K562 (cell line): ENCODE measurements around the gene BTF3L4. TPM values are rescaled to one million over a fixed set of nuclear protein-coding genes. Genes with fewer than 3 reads are reported as not detected.

Experiments used
- ARID3B ChIP-seq: fragments of 250-450 bp; sonication (Bioruptor Pico); IDR thresholded peaks from 2 replicates; pipeline ENCODE4 v1.4.0; 2020; ENCODE audit warnings: borderline replicate concordance
- BHLHE40 ChIP-seq: IDR thresholded peaks from 2 replicates; pipeline ENCODE4 v1.6.1; 2011; ENCODE audit warnings: low read length, improper control_type of control experiment
- CTCF ChIP-seq, 3 experiments: IDR thresholded peaks in 2 of 3; conservative IDR thresholded peaks in 1 of 3; 2 replicates each; pipeline ENCODE4 v1.5.1; 2011 to 2012; ENCODE audit warnings: low read length in 3 of 3, mild to moderate bottlenecking in 3 of 3, control low read depth in 2 of 3, improper control_type of control experiment in 1 of 3, inconsistent platforms in 1 of 3, low read depth in 1 of 3, mixed read lengths in 1 of 3, moderate library complexity in 1 of 3; ENCODE audit not compliant: insufficient read depth in 2 of 3
- CUX1 ChIP-seq: fragments of 200-800 bp; sonication (Bioruptor generic); IDR thresholded peaks from 2 replicates; pipeline ENCODE4 v1.6.1; 2016; ENCODE audit warnings: missing genetic modification characterization, missing compliant biosample characterization
- EP400 ChIP-seq: fragments of 450-650 bp; IDR thresholded peaks from 2 replicates; pipeline ENCODE4 v1.6.1; 2017; ENCODE audit warnings: antibody characterized with exemption, mild to moderate bottlenecking, moderate library complexity
- FOXJ3 ChIP-seq: sonication (generic); formaldehyde crosslinking; IDR thresholded peaks from 2 replicates; pipeline ENCODE4 v1.4.0; 2020; ENCODE audit warnings: mild to moderate bottlenecking, missing genetic modification reagents
- HDAC3 ChIP-seq: fragments of 450-650 bp; IDR thresholded peaks from 2 replicates; pipeline ENCODE4 v1.6.1; 2018; ENCODE audit warnings: borderline replicate concordance, mild to moderate bottlenecking, moderate library complexity; ENCODE audit not compliant: partially characterized antibody
- MTA1 ChIP-seq: fragments of 450-650 bp; IDR thresholded peaks from 2 replicates; pipeline ENCODE4 v1.6.1; 2017; ENCODE audit warnings: borderline replicate concordance
- NCOA2 ChIP-seq, 2 experiments: fragments of 450-650 bp; IDR thresholded peaks; 2 replicates each; pipeline ENCODE4 v1.6.1; 2018; ENCODE audit warnings: mild to moderate bottlenecking in 2 of 2, moderate library complexity in 1 of 2; ENCODE audit not compliant: partially characterized antibody in 2 of 2
- POLR2B ChIP-seq: fragments of 450-650 bp; IDR thresholded peaks from 2 replicates; pipeline ENCODE4 v1.6.1; 2018; ENCODE audit warnings: low read depth; ENCODE audit not compliant: partially characterized antibody
- RBM15 ChIP-seq: fragments of 200-400 bp; formaldehyde crosslinking; IDR thresholded peaks from 2 replicates; pipeline ENCODE4 v1.6.1; 2018; ENCODE audit warnings: mild to moderate bottlenecking, low read length, moderate library complexity; ENCODE audit not compliant: insufficient read depth
- SPI1 ChIP-seq: IDR thresholded peaks from 2 replicates; pipeline ENCODE4 v1.6.1; 2011; ENCODE audit warnings: low read depth, low read length, control low read depth, borderline replicate concordance
- SRSF7 ChIP-seq: fragments of 200-400 bp; formaldehyde crosslinking; optimal IDR thresholded peaks from 2 replicates; pipeline ENCODE3; 2017; ENCODE audit warnings: mild to moderate bottlenecking, low read depth, low read length
- ZNF512 ChIP-seq: IDR thresholded peaks from 2 replicates; pipeline ENCODE4 v1.6.1; 2016; ENCODE audit warnings: missing genetic modification characterization, missing compliant biosample characterization
- ZNF589 ChIP-seq: fragments of 200-800 bp; sonication (Bioruptor generic); IDR thresholded peaks from 2 replicates; pipeline ENCODE4 v1.6.1; 2016; ENCODE audit warnings: low read depth, missing genetic modification characterization, missing compliant biosample characterization
- ZNF79 ChIP-seq: fragments of 250-450 bp; sonication (Bioruptor Pico); IDR thresholded peaks from 2 replicates; pipeline ENCODE4 v1.4.0; 2020; ENCODE audit warnings: low read depth, mild to moderate bottlenecking, moderate library complexity
- polyA plus RNA-seq, 8 experiments: library from polyadenylated mRNA; depleted of rRNA in 4 of 8; stranded (reverse) in 5 of 8; unstranded in 3 of 8; fragments of >200 nt; fragmentation: Nextera tagmentation in 2 of 8; fragmentation: Illumina TruSeq in 1 of 8; extraction: Ambion mirVana in 2 of 8; extraction: Trizol in 1 of 8; gene quantifications; 2 replicates each; pipeline versions ENCODE4 v1.2.1 to v1.2.3, GENCODE V29; 2011 to 2014; ENCODE audit warnings: inconsistent platforms in 1 of 8, missing spikeins in 1 of 8
- total RNA-seq, 7 experiments: library from RNA; depleted of rRNA in 6 of 7; stranded (reverse); fragments of >200 nt in 6 of 7; fragmentation: Illumina TruSeq in 2 of 7; extraction: Trizol in 2 of 7; gene quantifications; 2 replicates each; pipeline versions ENCODE4 v1.2.1 to v1.2.3, GENCODE V29; 2011 to 2021; ENCODE audit warnings: low replicate concordance in 1 of 7

The BTF3L4 gene
- total and polyA plus RNA-seq, 9 of the 15 experiments (the other 6 are each of a cell fraction or from before 2014, with no cell fraction given), result 40.1 to 106 (median 88.8) TPM

- TF ChIP-seq ZNF589 (CRISPR knock-in tag) (peak; percentile 9; the same call in 1 of the 2 replicates), ARID3B (CRISPR knock-in tag) (no peak), RBM15 (0 out of 2 replicates have a peak, but pooled peaks have one; percentile 35), CTCF (IDR thresholded peaks at IDR 0.05 in 2 of 3, conservative IDR thresholded peaks at IDR 0.05 in 1 of 3; ENCODE audit: insufficient read depth in 2 of 3, low read depth in 1 of 3, low read length in 3 of 3) (peak in 1 of 3 experiments; percentile 20; a peak in 1 of 6 replicates), NCOA2 (IDR thresholded peaks at IDR 0.05; ENCODE audit: partially characterized antibody in 2 of 2) (no peak), BHLHE40 (peak; percentile 71), FOXJ3 (CRISPR knock-in tag) (no peak), MTA1 (no peak), HDAC3 (no peak), POLR2B (peak; percentile 85), ZNF79 (CRISPR knock-in tag) (no peak), SPI1 (peak; percentile 21; the same call in 1 of the 2 replicates), SRSF7 (no peak), CUX1 (no peak), EP400 (peak; percentile 100), ZNF512 (tag) (no peak)
Measured at GRCh38 chr1:52056163-52056936, at the start of gene BTF3L4 (continued).
